ENCODE data around the gene SNRPD2.
"Not testable (repeated sequence)": the region's sequence is repeated elsewhere in the genome, so short reads cannot be mapped to it uniquely, and the experiment has no call there.

SNRPD2 gene

DNA sequence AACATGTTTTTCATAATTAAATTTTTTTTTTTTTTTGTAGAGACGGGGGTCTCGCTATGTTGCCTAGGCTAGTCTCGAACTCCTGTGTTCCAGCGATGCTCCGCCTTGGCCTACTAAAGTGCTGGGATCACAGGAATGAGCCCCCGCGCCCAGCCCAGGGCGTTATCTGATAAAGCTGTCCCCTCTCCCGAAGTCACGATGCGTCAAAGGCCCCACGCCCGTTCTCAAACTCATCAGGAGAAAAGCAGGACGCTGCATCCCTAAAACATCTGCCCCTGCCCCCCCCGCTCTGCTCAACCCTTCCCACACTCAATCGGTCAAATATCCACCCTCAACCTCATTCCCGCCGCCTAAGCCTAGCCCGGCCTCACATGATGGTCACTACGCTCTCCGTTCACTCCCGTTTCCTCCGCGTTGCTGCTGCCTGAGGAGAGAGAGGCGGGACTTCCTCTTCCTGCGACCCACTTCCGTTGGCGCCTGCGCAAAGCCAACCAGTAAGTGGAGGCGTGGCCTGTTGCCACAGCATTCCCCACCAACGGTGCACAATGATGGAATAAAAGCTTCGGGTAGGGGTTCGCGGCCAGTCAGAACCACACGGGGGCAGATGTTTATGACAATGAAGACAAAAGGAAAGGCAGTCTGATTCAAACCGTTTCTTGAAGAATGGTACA, at the start of gene SNRPD2:
SNRPD2 (minus strand) TSS at position 438 of the 671 bp plus-strand sequence; CDS start at position 373, 65 bp downstream.
- intact Hi-C loops (cut with DNase I): loop anchor here (5.0 kb wide), 1 partner anchor 109 kb away; the partner anchor contains the start of gene OPA3
- DNase-seq: peak; percentile 86 to 98 (median 94)

DNA sequence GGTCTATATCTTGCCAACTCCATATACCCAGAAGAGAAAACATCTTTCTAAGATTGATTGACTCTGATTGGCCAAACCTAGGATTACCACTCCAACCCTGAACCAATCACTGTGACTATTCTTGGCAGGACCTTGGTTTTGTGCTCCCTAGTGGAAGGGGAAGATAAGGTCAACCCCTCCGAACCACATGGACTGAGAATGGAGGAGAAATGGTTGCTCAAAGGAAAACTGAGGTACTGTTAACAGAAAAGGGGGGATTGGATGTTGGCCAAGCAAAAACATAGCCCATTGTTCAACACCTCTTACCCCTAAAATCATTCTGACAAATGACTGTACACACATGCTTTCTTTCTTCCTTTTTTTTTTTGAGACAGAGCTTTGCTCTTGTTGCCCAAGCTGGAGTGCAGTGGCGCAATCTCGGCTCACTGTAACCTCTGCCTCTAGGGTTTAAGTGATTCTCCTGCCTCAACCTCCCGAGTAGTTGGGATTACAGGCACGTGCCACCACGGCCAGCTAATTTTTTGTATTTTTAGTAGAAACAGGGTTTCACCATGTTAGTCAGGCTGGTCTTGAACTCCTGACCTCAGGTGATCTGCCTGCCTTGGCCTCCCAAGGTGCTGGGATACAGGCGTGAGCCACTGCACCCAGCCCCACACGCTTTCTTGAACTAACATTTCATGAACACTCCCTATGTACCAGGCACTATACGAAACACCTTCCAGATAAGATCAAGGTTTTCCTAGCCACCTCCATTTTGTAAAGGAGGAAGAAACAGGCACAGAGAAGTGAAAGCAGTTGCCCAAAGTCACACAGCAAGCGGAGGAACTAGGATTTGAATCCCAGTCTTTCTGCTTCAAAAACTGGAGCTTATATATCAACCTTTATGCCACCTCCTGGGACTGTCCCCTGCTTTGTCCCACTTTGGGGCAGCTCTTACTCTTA, 48.0 kb upstream of the SNRPD2 start:
- no peak for DNase-seq
- intact Hi-C loops (cut with DNase I): no loop called here

DNA sequence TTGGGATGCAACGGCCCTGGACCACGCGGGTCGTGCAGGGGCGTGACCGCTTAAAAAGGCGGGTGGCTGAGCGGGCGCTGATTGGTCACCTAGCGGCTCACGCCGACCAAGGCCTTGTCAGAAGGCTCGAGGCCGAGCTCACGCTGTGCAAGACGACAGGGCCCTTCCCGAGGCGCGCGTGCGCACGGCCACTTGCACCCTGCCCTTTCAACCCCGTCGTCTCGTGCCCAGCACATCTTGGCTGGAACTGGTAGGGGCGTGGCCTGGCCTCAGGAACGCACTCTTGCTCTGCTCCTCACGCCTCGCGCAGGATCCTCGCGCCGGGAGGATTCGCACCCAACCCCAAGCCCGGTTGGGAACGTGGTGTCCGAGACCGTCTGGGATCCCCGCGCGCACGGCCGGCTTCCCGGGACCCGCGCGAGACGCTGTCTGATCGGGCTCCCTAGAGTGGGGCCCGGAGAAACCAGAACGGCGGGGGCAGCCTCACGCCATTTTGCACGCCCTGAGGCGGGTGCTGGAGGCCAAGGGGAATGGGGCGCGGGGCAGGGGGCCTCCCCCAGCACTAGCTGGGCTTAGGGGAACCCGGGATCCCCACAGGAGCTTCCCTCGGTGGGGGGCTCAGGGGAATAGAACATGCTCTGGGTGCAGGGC, 41.5 kb upstream of the SNRPD2 start, which contains the start of gene MEIOSIN:
MEIOSIN (plus strand) TSS at position 280 of the 651 bp plus-strand sequence. CDS start 1,938 bp downstream, outside the sequence.
- intact Hi-C loops (cut with DNase I): no loop called here
- no peak for DNase-seq

DNA sequence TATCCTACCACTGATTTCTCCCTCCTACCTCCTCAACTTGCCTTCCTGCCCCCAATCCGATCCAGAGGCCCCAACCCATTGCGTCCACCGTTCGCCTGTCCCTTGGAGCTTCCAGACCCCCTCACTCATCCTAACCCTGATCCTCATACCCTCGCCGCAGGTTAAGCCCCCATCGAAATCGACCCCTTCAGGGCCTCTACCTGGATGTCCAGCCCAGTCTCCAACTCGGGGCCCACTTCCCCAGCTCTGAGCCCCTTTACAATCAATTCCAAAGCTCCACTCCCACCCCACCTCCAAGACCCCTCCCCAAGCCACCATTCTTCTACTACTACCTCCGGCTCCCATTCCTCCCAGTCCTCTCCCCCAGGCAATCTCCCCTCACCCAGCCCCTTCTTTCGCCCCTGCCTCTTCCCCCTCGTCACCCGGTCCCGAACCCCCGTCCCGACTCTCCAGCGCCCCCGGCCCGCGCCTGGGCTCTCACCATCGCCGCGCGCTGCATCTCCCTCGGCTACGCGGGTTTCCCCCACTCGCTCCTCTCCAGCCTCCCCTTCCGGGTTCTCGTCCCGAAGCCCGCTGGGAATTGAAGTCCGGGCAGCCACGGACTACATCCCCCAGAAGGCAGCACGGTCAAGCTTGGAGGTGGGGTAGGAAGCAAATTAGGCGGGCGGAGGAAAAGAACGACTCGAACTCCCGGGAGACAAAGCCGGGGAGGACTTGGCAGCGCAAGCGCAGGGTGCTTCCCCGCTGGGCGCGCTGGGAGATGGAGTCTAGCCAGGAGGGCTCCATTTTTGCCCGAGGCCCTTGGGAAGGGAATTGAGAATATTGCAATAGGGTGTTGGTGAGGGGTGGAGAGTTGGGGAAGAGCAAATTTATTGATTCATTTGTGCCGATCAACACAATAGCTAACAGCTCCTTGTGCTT, 38.9 kb upstream of the SNRPD2 start, which contains the start of gene FBXO46:
FBXO46 (minus strand) TSS at position 529 of the 921 bp plus-strand sequence. CDS start 17,401 bp downstream, outside the sequence.
- peak; percentile 94 to 99 (median 98) for DNase-seq
- intact Hi-C loops (cut with DNase I): no loop called here

DNA sequence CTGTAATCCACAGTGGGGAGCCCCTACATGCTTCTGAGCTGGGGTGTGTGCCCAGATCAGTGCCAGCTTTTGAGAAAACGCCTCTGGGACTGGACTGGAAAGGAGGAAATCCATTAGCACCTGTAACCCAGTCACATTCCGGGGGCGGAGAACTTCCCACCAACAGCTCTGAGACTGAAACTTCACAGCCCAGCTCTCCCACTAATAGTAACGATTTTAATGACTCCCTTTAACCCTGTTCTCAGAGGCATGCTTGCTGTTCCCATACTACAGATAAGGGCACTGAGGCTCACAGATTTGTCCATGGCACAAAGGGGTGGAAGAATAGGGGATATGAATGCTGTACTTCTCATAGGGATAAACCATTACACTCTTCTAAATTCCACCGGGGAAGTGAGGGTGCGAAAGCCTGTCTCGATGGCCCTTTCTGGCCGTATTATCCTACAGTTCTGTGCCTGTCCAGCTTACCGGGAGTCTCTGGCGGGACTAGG, 38.1 kb upstream of the SNRPD2 start:
- peak in 15 of 42 donors; percentile 11 to 61 (median 34) for DNase-seq
- intact Hi-C loops (cut with DNase I): loop anchor here (5.0 kb wide), 1 partner anchor 37 kb away; the partner anchor contains the start of gene SIX5

DNA sequence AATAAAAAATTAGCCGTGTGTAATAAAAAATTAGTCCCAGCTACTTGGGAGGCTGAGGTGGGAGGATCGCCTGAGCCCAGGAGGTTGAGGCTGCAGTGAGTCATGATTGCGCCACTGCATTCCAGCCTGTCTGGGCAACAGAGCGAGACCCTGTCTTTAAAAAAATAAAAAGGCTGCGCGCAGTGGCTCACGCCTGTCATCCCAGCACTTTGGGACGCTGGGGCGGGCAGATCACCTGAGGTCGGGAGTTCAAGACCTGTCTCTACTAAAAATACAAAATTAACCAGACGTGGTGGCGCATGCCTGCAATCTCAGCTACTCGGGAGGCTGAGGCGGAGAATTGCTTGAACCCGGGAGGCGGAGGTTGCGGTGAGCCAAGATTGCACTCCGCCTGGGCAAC, 36.9 kb upstream of the SNRPD2 start:
- not testable (repeated sequence) for DNase-seq
- intact Hi-C loops (cut with DNase I): loop anchor here (5.0 kb wide), 1 partner anchor 39 kb away; the partner anchor contains the start of gene SIX5

DNA sequence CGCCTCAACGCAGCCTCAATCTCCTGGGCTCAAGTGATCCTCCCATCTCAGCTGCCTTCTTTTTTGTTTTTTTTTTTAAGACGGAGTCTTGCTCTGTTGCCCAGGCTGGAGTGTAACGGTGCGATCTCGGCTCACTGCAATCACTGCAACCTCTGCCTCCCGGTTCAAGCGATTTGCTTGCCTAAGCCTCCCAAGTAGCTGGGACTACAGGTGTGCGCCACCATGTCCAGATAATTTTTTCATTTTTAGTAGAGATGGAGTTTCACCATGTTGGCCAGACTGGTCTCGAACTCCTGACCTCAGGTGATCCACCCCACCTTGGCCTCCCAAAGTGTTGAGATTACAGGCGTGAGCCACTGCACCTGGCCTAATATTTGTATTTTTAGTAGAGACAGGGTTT, 28.3 kb upstream of the SNRPD2 start:
- DNase-seq; intact Hi-C loops (cut with DNase I): not testable (repeated sequence)

DNA sequence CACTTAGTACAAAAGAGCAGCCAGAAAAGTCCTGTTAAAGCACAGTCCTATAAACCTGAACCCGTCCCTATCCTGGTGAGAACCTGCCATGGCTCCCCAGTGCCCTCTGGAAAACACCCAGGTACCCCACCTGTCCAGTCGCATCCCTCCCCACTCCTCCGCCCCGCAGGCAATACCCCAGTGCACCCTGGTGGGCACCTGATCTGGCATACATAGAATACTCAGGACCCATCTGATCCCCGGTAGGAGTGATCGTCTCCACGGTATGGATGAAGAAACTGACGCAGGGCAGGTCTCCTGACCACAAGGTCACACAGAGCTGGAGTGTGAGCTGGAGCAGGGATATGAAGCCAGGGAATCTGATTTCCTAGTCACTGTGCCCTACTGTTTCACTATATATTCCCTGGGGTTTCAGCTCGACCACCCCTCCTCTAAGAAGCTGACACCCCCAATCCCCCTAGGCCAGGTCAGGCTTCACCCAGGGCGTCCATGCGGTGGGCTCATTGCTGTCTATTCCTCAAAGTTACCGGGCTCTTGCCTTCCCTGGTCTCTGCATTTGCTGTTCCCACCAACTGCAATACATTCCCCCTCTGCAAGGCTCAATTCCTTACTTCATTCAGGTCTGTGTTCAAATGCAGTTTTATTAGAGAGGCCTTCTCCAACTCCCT, 26.4 kb upstream of the SNRPD2 start:
- peak in 1 of 42 donors; percentile 24 for DNase-seq
- intact Hi-C loops (cut with DNase I): no loop called here

DNA sequence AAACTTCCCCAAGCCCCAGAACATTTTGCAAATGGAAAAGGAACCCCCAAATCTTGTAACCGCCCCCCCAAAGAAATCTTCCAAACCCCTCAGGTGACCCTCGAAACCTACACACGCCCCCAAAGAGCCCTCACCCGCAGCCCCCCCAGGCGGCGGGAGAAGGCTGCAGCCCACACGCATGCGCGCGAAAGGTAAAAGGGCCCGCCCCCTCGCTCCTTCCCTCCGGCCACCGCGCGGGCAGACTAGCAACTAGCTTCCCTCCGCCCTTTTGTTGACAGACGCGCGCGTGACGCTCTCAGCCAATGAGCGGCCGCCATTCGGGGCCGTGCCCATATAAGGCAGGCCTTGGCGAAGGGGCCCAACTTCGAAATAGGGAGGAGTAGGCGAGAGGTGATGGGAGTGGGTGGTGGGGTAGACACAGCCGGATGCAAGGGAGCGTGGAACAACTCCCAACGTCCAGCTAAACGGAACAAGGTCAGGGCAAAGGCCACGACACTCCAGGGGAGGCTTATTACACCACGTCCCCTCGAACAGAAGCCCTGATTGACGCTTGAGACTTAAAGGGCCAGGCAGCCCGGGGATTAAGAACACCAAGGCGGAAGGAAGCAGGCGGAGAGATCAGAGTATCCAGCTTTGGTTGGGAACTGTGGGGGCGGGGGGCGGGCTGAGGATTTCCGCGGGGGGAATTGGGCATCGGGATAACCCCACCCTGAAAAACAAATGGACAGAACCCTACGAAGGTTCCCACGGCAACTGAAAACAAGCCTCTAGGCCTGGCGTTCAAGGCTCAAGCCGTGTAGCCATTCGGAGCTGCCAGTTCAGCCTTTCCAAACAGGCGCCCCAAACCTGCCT, 25.6 kb upstream of the SNRPD2 start:
- intact Hi-C loops (cut with DNase I): no loop called here
- peak; percentile 96 to 100 (median 99) for DNase-seq

DNA sequence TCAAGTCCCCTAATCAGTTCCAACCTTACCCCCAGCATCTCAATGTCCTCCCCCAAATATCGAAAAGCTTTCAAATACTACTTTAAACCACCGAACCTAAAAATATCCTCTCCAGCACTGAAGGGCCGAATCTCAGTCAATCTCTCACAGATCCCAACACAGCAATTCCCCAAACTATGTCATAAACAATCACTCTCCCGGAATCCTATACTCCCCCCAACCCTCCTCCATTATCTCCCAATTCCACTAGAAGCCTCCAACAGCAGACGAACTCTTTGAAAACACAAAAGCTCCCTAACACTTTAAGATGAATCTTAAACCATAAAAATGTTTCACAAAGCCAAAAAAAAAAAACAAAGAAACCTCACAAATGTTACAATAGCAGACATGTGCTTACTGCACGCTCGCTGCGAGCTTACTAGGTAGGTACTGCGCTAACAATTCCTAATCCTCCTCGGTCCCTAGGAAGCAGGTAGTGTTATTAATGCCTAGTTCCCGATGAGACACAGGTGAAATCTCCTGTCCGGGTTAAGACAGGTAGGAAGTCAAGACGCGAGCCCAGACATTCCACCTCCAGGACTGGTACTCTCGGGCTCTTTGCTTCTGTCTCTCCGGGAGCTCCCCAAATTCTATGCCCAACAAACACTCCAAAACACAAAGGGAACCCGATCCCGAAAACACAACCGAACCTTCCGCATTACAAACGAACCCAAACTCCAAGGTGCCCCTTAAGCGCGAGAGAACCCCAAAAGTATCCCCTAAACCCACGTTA, 24.8 kb upstream of the SNRPD2 start:
- intact Hi-C loops (cut with DNase I): no loop called here
- peak in 22 of 42 donors; percentile 9 to 57 (median 32) for DNase-seq

DNA sequence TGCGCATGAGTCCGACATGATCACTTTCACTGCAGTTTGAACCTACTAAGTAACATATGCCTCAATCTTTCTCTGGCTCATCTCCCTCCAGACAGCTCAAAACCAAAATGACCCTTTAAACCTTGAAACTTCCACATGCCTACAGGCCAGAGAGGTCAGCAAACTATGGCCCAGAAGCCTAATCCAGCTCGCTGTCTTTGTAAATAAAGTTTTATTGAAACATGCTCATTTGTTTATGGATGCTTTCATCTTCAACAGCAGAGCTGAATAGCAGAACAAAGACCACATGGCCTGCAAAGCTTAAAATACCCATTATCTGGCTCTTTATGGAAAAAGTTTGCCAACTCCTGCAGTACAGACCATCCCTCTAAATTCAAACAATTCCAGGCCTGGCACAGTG, 23.4 kb upstream of the SNRPD2 start:
- DNase-seq: no peak
- intact Hi-C loops (cut with DNase I): no loop called here

DNA sequence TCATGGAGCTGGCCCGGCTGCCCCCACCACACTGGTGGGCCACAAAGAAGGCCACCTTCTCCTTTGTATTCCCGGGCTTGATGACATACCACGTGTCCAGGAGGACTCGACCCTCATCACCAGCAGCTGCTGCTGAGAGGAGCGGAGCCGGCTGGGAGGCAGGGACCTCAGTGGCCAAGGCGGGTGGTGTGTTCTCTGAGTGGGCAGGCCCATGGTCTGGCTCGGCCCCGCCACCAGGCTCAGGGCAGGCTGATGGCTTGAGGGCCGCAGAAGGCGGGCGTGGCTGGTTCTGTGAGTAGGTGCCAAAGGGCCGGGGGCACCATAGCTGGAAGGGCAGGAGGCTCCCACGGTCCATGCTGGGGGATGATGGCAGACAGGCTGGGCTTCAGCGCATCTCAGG, 21.4 kb upstream of the SNRPD2 start:
- intact Hi-C loops (cut with DNase I): no loop called here
- DNase-seq: no peak

DNA sequence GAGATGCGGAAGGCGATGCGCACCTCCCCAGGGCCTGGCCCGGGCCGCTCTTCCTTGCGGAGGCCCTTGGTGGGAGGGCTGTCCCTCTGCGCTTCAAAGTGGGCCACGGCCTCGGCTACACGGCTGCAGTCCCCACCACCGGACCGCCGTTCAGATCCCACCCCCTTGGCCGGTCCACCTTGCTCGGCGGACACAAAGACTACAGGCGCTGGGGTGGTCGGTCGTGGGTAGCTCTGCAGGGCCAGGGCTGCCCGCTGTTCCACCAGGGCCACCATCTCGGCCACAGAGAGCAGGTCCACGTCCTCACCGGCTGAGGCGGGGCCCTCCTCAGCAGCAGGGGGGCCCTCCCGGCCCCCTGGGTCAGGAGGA, 20.9 kb upstream of the SNRPD2 start:
- DNase-seq: no peak
- intact Hi-C loops (cut with DNase I): no loop called here

DNA sequence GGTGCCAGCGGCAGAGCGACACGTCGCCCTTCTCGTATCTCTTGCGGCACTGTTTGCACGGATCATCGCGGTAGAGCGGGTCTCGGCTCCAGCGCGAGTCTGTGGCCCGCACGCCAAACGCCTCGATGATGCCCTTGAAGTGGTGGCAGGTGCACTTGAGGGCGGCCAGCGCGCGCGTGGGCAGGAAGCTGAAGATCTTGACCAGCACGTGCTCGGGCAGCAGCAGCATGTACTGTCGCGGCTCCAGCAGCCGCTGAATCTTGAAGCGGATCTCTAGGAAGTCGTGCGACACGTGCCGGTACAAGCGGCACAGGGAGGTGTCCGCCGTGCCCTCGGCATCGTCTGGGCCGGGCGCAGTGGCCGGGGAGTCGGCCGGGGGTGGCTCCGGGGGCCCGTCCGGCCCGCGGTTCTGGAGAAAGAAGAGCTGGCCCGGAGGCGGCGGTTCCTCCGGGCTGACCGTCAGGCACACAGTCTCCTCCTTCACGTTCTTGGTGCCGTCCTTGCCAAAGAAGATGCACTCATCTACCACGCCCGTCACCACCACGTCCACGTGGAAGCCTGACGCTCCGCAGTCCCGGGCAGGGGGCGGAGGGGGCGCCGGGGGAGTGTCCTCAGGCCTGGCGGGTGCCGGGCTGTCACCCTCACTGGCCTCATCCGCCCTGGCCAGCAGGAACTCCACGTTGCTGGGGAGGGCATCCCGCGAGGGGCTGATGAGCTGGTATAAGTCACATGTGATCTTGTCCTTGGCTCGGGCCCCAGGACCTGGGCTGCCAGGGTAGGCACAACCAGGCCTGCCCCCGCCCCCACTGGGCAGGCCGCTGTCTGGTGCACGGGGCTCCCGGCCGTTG, 20.3 kb upstream of the SNRPD2 start:
- no peak for DNase-seq
- intact Hi-C loops (cut with DNase I): no loop called here
